Measurements from ENCODE around the gene CAPS. TPM values are rescaled to one million over a fixed set of nuclear protein-coding genes. Genes with fewer than 3 reads are reported as not detected.
A peak's percentile ranks its signal among the peaks of the same experiment; 100 is the strongest.

CAPS gene
- total RNA-seq, 1 donor from 2014 or later = 7.0 TPM

DNA sequence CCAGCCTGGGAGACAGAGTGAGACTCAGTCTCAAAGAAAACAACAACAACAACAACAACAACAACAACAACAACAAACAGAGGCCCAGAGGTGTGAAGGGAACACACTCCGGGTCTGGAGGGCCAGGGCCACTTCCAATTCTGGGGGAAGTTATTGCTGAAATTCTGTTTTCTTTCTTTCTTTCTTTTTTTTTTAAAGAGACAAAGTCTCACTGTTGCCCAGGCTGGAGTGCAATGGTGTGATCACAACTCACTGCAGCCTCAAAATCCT, 3.5 kb upstream of the CAPS start:
- no peak for DNase-seq

DNA sequence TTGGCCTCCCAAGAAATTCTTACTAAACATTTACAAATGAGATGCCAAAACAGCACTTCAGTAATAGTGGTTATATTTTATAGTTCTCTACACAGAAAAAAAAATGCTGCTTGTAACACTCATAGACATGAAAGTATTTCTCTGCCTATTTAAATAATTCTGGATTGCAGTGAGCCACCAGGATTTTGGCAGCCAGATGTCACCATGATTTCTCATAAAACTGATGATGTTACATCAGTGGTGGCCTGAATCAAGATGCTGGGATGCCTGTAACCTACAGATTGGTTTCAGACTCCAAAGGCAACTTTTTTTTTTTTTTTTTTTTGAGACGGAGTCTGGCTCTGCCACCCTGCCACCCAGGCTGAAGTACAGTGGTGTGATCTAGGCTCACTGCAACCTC, 2.7 kb upstream of the CAPS start:
- no peak for DNase-seq

DNA sequence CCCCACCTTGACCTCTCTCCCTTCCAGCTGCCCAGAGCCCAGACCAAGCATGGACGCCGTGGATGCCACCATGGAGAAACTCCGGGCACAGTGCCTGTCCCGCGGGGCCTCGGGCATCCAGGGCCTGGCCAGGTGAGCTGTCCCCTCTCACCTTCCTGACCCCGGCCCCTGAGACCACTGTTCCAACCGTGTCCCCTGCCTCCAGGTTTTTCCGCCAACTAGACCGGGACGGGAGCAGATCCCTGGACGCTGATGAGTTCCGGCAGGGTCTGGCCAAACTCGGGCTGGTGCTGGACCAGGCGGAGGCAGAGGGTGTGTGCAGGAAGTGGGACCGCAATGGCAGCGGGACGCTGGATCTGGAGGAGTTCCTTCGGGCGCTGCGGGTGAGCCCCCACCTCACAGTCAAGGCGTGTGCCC, 312 bp downstream of the CAPS start:
- DNase-seq = no peak

DNA sequence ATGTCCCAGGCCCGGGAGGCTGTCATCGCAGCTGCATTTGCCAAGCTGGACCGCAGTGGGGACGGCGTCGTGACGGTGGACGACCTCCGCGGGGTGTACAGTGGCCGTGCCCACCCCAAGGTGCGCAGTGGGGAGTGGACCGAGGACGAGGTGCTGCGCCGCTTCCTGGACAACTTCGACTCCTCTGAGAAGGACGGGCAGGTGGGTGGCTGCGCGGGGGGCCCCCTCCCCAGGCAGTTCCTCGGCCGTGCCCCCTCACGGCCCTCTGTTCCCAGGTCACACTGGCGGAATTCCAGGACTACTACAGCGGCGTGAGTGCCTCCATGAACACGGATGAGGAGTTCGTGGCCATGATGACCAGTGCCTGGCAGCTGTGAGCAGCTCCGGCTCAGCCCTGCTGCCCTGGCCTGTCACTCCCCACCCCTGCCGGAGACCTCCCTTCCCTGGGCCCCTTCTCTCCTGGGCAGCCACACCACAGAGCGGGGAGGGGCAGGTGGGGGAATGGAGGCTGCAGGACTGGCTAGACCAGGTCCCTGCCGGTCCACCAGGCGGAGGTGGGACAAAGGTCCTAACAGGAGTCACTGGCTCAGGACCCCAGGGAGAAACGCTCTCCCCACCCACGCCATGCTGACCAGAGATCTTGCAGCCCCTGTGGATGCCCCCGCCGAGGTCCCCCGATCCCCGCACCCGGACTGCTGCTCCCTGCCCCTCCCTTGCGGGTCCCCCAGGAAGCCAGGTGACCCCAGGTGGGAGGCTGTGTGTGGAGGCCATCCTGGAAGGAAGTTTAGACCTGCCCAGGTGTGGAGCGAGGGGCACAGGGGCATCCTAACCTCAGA, 1.1 kb downstream of the CAPS start:
- no peak for DNase-seq

DNA sequence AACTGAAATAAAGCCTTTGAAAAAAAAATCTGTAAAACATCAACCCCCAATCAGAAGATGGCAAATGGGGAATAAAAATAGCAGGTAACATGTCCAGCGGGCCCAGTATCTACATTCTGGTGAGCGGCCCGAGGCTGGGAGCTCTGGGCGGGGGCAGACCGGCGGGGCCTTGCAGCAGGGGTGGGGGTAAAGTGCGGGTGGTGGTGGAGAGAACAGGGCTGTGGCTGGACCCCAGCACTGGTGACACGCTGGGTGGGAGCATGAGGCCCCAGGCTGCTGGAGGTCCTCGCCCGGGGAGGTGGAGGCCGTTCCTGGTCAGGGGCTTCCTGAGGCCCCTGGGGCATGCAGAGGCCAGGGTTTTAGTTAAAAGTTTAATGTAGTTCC, 1.7 kb downstream of the CAPS start:
- no peak for DNase-seq

DNA sequence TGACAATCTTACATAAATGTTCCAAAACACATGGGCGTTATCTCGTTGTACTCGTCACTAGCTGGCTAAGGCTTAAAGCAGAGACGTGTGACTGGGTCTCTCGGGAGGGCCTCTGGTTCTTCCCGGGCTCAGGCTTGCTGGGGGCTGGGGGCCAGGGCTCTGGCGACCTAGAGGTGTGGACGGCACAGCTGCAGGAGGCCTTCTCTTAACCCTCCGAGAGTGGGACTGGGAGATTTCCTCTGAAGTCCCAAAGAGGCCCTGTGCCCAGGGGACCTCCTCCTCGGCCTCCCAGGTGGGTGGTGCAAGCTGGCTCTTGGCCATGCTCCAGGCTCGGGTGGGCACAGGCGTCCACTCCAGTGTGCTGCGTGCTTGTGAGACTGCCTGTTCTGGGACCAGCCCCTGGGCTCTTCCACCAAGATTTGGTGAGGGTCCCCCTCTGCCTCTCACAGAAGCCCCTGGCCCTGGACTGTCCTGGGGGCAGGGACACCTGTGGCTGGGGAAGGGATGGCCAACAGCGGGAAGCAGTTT, 2.2 kb downstream of the CAPS start:
- DNase-seq = no peak

DNA sequence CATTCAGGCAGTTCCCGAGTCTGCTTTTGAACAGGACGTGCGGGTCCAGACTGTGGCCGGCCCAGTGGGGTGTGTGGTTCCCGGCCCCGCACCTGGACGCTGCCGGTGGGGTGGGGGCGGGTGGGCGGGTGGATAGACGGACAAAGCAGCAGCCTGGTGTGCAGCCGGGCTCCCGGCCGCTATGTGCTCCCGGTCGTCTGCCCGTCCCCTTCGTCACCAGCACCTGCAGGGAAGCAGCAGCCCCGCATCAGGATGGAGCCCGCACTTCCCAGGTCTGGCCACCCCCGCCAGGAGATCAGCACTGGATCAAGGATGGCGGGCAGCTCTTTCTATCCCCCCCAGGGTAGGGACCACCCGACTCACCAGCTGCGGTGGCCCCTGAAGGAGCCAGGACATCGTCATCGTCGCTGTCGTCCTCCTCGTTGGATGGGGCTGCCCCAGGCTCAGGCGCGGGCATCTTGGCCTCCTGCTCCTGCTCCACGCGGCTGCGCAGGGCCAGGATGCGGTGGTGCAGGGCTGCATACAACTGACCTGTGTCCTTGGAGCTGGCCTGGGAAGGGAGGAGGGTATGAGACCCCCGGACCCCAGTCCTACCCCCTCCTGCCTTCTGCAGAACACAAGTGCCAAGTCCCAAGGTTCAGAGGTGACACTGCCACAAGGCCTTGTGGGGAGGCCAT, 3.5 kb downstream of the CAPS start:
- DNase-seq = no peak

DNA sequence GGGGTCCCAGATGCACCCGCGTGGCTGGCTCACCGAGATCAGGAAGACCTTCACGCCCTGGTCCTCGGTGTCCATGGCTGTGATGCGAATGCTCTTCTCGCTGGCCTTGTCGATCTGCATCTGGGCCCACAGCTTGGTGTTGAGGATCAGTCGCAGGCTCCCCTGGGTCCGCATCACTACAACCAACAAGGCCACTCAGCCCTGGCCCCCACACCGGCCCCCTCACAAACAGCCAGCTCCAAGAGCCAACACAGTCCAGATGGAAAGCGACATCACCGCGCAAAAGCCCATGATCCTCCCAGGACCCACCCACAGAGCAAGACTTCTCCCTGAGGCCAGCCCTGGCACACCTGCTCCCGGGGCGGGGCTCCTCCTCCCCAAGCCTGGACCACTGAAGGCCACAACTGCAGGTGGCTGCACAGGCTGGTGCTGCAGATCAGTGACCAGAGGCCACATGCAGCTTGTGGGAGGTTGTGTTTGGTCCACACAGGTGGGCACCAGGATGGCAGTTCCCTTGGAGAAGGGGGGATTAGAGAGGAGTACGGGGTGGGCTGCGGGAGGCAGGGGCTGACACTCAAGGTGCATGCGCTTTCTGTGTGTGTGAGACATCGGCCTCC, 4.5 kb downstream of the CAPS start:
- DNase-seq = no peak

DNA sequence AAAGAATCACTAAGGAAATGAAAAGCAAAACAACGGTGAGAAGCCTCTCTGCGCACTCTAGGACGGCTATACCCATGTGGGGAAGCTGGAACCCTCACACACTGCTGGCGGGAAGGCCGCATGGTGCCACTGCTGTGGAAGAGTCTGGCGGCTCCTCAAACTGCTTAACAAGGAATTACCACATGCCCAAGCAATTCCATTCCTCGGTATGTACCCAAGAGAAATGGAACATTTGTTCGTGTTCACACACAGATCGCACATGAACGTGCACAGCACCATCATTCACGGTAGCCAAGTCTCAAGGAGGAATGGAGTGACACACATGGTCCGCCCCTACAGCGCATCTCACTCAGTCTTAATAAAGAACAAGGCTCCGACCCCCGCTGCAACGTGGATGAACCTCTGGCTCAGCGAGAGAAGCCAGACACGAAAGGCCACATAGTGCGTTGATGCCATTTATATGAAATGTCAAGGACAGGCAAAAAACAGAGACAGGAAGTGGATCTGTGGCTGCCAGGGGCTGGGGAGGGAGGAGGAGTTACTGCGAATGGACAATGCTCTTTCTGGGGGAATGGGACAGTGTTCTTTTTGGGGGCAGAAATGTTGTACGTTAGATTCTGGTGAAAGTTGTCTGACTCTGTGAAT, 7.6 kb downstream of the CAPS start:
- DNase-seq = no peak

DNA sequence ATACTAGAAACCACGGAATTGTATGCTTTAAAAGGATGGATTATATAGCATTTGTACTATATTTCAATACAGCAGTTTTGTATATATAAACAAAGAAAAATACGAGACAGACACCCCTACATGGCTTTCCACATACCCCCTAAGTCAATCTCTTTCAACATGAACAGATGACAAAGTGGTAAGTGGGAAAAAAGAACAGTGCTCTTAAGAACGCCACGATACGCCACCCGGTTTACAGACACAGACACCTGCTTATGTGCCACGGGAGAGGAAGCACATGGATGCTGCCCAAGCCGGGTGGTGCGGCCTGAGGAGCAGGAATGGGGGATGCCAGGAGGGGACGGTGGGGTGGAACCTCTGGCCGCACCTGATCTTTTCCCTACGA, 8.1 kb downstream of the CAPS start:
- no peak for DNase-seq

DNA sequence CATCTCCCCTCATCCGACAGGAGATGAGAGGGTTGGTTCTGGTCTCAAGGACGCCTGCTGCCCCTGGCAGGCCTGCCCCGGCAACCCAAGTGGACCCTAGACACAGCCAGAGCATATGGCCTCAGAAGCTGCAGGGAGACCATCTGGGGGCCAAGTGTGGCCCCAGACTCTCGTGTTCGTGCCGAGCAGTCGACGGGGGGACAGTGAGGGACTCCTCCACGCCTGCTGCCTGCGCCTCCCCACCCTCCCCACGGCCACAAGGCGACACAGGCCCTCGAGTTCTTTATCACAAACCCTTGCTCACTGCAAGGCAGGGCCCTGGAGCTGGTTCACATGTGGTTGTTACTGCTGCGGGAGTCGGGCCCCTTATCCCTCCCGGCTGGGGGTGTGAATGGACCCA, 9.3 kb downstream of the CAPS start:
- DNase-seq = no peak

DNA sequence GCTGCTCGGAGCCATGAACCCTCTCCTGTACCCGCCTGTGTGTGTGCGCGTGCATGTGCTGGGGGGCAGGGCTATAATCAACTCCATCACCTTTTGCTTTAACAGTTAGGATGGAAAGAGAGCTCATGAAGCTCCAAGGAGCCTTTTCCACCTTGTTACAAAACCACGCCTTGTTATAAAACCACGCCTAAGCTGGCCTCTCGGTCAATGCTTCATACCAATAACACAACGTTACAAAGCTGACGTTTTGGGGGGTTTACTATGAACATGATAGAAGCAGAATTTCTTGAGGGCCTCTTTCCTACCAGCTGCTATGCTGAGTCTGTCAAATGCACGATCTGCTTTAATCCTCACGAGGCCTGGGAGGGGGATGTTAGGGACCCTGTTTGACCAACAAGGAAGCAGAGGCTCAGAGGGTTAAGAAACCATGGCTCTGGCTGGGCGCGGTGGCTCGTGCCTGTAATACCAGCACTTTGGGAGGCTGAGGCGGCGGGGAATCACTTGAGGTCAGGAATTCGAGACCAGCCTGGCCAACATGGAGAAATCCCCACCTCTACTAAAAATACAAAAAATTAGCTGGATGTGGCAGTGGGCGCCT, 11.9 kb downstream of the CAPS start:
- no peak for DNase-seq

DNA sequence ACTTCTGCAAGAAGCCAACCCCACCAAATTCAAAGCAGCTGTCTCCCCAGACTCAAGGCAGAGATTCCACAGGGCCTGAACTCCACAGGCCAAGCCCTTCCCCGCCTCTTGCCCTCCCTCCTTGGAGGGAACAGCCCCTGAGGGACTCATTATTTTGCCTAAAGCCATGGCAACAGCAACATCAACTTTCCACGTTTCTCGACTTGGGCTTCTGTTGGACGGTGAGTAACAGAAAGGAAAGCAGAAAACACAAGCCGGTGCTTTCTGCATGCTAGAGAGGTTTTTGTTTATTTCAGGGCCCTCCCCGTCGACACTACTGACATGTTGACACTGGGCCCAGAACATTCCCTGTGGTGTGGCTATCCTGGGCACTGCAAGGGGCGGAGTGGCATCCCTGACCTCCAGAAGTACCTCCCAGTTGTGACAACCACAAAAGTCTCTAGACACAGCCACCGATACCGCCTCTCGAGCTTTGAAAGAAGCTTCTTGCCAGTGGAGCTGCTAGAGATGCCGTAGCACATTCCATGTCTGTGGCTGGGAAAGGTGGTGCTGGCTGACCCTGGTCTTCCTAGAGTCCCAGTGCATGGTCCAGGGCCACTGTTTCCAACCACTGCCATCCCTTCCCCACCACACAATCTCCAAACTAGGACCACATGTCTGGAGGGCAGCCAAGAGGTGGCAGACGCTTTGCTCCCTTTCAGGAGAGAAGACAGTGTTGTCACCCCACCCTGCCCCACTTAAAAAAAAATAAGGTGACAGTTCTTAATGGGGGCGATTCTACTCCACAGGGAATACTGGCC, 12.8 kb downstream of the CAPS start:
- DNase-seq = no peak

DNA sequence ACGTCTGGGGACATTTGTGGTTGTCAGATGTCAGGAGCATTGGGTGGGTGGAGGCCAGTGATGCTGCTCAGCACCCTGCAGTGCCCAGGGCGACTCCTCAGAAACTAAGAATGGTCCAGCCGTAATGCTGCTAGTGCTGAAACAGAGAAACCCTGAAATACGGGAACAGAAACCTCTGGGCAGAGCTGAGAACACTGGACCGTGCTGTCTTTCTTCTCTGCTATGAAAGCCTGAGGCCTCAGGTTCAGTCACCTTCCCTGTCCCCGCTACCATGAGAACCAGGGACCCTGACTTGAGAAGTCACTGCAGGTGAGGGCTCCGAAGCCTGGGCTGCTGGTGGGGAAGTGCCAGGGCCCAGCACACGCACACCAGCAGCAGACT, 13.4 kb downstream of the CAPS start:
- DNase-seq = no peak

DNA sequence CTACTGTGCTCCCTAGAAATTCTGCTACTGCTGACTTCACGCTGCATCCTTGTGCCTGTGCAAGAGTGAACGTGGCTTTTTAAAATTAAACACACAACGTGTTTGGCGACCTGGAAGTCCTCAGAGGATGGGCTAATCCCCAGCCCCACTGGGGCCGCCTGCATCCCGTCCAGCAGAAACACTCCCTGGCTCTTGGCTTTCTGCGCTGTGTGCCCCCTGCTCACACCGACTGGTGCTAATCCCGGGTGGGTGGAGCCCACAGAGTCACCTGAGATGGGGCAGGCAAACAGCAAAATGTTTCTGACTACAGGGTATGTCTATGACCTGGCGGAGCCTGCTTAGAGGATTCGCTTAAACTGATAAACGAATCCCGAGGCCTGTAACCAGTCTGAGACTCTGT, 15.1 kb downstream of the CAPS start:
- DNase-seq = no peak

DNA sequence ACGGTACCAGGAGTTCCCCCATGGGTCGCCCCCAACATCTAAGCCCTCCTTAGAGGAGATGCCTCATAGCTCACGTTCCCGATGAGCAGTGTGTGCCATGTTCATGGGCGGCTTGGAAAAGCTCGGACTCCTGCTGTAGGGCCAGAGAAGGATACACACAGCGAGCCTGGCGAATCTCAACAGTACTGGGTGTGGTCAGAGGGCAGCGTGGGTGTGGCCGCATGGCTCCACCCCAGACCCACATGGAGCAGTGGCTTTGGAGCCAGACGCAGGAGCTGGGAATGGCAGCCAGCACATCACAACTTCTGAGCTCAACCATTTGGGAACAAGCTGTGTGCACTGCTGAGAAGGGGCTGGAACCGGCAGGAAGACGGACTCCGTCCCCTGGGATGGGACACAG, 15.6 kb downstream of the CAPS start:
- DNase-seq = no peak

DNA sequence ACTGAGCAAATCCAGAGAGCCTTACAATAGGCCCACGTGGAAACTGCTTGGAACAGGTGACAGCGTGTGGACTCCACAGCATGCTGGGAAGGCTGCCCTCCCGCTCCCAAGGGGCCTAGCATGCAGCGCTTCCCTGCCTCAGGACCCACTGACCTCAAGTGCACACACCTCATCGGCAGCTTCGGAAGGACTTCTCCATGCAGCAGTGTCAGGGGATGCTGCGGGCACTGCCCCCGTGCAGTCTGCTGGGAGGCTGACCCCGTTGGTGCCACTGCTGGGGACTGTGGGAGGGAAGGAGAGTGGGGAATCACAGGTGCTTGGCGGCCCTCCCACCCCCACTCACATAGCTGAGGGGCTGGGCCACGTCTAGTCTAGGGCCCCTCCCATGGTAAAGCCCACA, 17.2 kb downstream of the CAPS start:
- no peak for DNase-seq

DNA sequence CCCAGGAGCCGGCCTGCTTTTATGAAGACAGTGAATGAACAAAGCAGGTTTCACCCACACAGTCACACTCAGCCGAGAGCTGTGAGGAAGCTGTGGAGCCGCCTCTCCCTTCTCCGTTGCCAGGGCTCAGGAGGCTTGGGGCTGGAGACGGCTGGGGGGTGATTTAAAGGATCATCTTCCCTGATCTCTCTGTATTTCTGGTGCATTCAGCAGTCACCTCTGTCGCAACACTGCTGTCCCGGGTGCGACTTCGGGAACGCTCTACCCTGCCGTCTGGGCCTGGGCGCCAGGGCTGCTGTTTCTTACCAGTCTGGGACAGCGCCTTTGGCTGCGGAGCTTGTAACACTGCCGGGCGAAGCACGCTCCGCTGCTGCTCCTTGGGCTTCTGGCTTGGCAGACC, 18.1 kb downstream of the CAPS start:
- peak; percentile 42 for DNase-seq

DNA sequence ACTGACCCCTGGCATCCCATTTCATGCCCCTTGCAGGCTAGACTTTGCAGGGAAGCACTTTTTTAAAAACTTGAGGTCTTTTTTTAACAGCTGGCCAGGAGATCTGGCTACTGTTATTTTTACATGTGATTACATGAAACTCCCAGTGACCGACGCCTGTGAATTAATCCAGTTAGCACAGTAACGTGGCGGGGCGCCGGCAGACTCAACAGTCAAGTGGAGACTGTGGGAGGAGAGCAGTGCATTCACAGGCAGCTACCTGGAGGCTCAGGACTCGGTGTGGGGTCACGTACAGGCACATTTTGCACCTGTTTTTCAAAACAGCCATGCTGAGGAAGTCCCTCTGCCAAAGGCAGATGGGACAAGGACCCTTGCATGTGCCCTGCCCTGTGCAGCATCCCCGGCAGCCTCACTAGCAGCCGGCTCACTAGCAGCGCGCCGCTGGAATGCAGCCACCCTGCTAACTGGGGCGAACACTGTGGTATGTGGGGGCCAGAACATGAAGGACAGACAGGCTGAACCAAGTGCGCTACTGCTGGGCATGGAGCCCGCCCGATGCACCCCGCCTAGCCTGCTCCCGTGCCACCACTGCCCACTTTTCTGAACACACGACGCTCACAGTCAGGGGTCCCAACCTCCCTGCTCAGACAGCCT, 18.7 kb downstream of the CAPS start:
- no peak for DNase-seq

DNA sequence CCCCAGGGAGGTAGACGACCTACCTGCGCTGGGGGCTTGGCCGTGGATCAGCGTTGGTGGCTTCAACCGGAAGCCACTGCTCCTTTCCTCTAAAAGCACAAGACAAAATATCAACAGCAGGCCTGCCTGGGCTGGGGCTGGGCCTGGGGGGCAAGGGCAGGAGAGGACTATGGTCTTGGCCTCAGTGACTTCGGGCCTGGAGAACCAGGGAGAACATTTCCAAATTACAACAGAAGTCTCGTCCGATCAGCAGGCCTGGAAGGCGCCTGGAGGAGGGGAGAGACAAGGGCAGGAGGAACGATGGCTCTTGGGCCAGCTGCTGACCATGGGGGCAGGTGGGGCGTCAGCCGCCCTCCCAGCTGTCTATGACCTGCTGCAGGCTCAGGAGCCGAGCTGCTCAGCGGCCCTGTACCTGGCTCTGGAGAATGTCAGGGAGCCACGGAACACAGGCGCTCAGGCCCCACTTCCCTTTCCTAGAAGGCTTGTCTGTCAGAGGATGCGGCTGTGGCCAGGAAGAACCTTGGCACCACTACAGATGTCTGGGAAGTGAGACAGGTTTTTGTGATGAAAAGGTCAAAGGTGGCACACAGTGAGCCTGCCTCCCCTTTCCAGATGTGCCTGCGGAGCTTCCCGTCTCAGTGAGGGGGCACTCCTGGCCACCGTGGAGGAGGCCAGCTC, 19.5 kb downstream of the CAPS start:
- DNase-seq = no peak

DNA sequence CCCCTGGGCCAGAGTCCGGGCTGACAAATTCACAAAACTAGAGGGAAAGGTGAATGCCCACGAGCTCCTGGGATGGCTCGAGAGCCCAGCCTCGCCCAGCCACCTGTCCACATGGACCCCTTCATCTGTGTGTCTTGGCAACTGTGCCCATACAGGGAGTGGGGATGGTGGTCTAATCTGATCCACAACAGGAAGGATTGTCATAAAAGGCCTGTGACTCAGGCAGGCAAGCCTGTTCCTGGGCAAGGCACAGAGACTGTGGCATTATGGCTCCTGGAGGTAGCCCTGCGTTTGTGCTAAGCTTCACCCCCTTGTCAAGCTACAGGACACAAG, 20.0 kb downstream of the CAPS start:
- no peak for DNase-seq
